Neural cell (in vitro differentiated cells): Measurements from ENCODE around the gene PLA2G15. TPM values are rescaled to one million over a fixed set of nuclear protein-coding genes. Genes with fewer than 3 reads are reported as not detected.

Experiments used
- H2AFZ ChIP-seq: fragments of 200-600, 300-800 bp; sonication (generic), shearing (Covaris generic); 2 replicates; pipeline ENCODE4 v1.6.0; 2014; ENCODE audit warnings: low read depth, mild to moderate bottlenecking, antibody characterized with exemption, low read length, moderate library complexity
- H3F3A ChIP-seq: fragments of 200-600 bp; shearing (Covaris generic); 2 replicates; pipeline ENCODE4 v1.6.1; 2016; ENCODE audit warnings: mild to moderate bottlenecking, moderate library complexity, mixed read lengths, antibody characterized with exemption, low read length; ENCODE audit not compliant: insufficient read depth, poor library complexity, severe bottlenecking
- H3K27ac ChIP-seq: fragments of 200-600, 300-800 bp; sonication (generic), shearing (Covaris generic); 2 replicates; pipeline ENCODE4 v1.5.1; 2014; ENCODE audit warnings: mild to moderate bottlenecking, low read length, moderate library complexity
- H3K27me3 ChIP-seq: fragments of 300-800, 200-600 bp; sonication (generic), shearing (Covaris generic); 2 replicates; pipeline ENCODE4 v1.6.0; 2014; ENCODE audit warnings: mild to moderate bottlenecking, low read depth, low read length, moderate library complexity; ENCODE audit not compliant: insufficient read depth
- H3K36me3 ChIP-seq: fragments of 300-800, 200-600 bp; sonication (generic), shearing (Covaris generic); 2 replicates; pipeline ENCODE4 v1.5.1; 2014; ENCODE audit warnings: mild to moderate bottlenecking, antibody characterized with exemption, low read length, moderate library complexity; ENCODE audit not compliant: insufficient read depth
- H3K4me2 ChIP-seq: fragments of 300-800, 200-600 bp; sonication (generic), shearing (Covaris generic); 2 replicates; pipeline ENCODE4 v1.6.0; 2014; ENCODE audit warnings: mild to moderate bottlenecking, low read length
- H3K4me3 ChIP-seq: fragments of 300-800, 200-600 bp; sonication (generic), shearing (Covaris generic); 2 replicates; pipeline ENCODE4 v1.5.1; 2014; ENCODE audit warnings: mild to moderate bottlenecking, low read length, moderate library complexity
- H3K79me2 ChIP-seq: fragments of 200-600 bp; shearing (Covaris generic); replicated peaks from 2 replicates; pipeline ENCODE4 v1.6.0; 2014; ENCODE audit warnings: mild to moderate bottlenecking, low read length, moderate library complexity; ENCODE audit not compliant: insufficient read depth
- H3K9ac ChIP-seq: fragments of 300-800, 200-600 bp; sonication (generic), shearing (Covaris generic); 2 replicates; pipeline ENCODE4 v1.6.1; 2016; ENCODE audit warnings: mild to moderate bottlenecking, low read length, mixed read lengths
- H3K9me2 ChIP-seq: fragments of 200-600 bp; shearing (Covaris generic); 2 replicates; pipeline ENCODE4 v1.6.1; 2016; ENCODE audit warnings: mild to moderate bottlenecking, low read length, mixed read lengths; ENCODE audit not compliant: insufficient read depth
- H3K9me3 ChIP-seq: fragments of 200-600, 300-800 bp; sonication (generic), shearing (Covaris generic); 2 replicates; pipeline ENCODE4 v1.6.1; 2016; ENCODE audit warnings: mild to moderate bottlenecking, mixed run types, low read length, moderate library complexity, mixed read lengths
- H4K20me1 ChIP-seq: fragments of 200-600 bp; shearing (Covaris generic); 2 replicates; pipeline ENCODE4 v1.6.1; 2016; ENCODE audit warnings: mild to moderate bottlenecking, mixed run types; ENCODE audit not compliant: insufficient read depth
- EP300 ChIP-seq: fragments of 450-650 bp; conservative IDR thresholded peaks from 2 replicates; pipeline ENCODE4 v1.6.1; 2014; ENCODE audit warnings: antibody characterized with exemption, mild to moderate bottlenecking, moderate library complexity; ENCODE audit not compliant: poor library complexity, severe bottlenecking
- EZH2 ChIP-seq: fragments of 200-600, 300-800 bp; shearing (Covaris generic), sonication (generic); IDR thresholded peaks from 2 replicates; pipeline ENCODE4 v1.6.1; 2014; ENCODE audit warnings: antibody characterized with exemption, low read length, borderline replicate concordance, mild to moderate bottlenecking; ENCODE audit not compliant: insufficient read depth, poor library complexity, severe bottlenecking
- MXI1 ChIP-seq: fragments of 450-650 bp; conservative IDR thresholded peaks from 2 replicates; pipeline ENCODE4 v1.6.1; 2014; ENCODE audit warnings: antibody characterized with exemption, mild to moderate bottlenecking; ENCODE audit not compliant: poor library complexity, severe bottlenecking
- POLR2AphosphoS5 ChIP-seq: IDR thresholded peaks from 2 replicates; pipeline ENCODE4 v1.6.1; 2012
- RAD21 ChIP-seq: fragments of 450-650 bp; conservative IDR thresholded peaks from 2 replicates; pipeline ENCODE4 v1.6.1; 2014; ENCODE audit warnings: antibody characterized with exemption, mild to moderate bottlenecking, moderate library complexity
- SMC3 ChIP-seq: fragments of 450-650 bp; conservative IDR thresholded peaks from 2 replicates; pipeline ENCODE4 v1.6.1; 2014; ENCODE audit warnings: antibody characterized with exemption, mild to moderate bottlenecking, moderate library complexity; ENCODE audit not compliant: poor library complexity
- TAF1 ChIP-seq: IDR thresholded peaks from 2 replicates; pipeline ENCODE4 v1.6.1; 2012; ENCODE audit warnings: low read depth
- polyA plus RNA-seq: library from polyadenylated mRNA; depleted of rRNA; stranded (reverse); fragments of >200 nt; gene quantifications from 2 replicates; pipeline ENCODE4 v1.2.3, GENCODE V29; 2014
- TF ChIP-seq, protein P1 (sequence below): fragments of 450-650 bp; IDR thresholded peaks from 2 replicates; pipeline ENCODE4 v1.5.1; 2014; ENCODE audit warnings: antibody characterized with exemption, mild to moderate bottlenecking, moderate library complexity; ENCODE audit not compliant: poor library complexity, severe bottlenecking
- TF ChIP-seq, protein P2 (sequence below): IDR thresholded peaks from 2 replicates; pipeline ENCODE4 v1.6.1; 2012; ENCODE audit warnings: borderline replicate concordance

The PLA2G15 gene
- polyA plus RNA-seq, 1 donor from 2014 or later = 19.6 TPM

DNA sequence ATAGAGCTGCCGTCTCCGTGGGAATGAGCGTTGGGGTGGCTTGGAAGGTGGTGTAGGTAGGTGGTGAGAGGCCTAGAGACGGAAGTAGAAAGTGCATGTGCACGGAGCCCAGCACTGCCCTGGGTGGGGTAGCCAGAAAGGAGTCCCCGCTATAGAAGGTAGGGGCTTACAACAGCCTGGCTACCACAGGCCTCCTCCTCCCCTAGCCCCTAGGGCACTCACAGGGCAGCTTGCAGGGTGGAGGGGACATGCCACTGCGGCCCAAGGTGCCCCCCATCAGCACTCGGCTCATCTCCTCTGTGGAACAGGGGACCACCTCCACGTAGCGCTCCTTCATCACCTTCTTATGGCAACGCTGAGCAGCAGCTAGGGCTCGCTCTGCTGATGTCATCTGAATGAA, 14.2 kb upstream of the PLA2G15 start:
- TF ChIP-seq SMC3 = no peak
- no peak for TF ChIP-seq POLR2AphosphoS5
- TF ChIP-seq EZH2 = no peak
- TF ChIP-seq, protein P1, sequence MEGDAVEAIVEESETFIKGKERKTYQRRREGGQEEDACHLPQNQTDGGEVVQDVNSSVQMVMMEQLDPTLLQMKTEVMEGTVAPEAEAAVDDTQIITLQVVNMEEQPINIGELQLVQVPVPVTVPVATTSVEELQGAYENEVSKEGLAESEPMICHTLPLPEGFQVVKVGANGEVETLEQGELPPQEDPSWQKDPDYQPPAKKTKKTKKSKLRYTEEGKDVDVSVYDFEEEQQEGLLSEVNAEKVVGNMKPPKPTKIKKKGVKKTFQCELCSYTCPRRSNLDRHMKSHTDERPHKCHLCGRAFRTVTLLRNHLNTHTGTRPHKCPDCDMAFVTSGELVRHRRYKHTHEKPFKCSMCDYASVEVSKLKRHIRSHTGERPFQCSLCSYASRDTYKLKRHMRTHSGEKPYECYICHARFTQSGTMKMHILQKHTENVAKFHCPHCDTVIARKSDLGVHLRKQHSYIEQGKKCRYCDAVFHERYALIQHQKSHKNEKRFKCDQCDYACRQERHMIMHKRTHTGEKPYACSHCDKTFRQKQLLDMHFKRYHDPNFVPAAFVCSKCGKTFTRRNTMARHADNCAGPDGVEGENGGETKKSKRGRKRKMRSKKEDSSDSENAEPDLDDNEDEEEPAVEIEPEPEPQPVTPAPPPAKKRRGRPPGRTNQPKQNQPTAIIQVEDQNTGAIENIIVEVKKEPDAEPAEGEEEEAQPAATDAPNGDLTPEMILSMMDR = no peak
- no peak for TF ChIP-seq TAF1
- TF ChIP-seq RAD21 = no peak
- TF ChIP-seq, protein P2, sequence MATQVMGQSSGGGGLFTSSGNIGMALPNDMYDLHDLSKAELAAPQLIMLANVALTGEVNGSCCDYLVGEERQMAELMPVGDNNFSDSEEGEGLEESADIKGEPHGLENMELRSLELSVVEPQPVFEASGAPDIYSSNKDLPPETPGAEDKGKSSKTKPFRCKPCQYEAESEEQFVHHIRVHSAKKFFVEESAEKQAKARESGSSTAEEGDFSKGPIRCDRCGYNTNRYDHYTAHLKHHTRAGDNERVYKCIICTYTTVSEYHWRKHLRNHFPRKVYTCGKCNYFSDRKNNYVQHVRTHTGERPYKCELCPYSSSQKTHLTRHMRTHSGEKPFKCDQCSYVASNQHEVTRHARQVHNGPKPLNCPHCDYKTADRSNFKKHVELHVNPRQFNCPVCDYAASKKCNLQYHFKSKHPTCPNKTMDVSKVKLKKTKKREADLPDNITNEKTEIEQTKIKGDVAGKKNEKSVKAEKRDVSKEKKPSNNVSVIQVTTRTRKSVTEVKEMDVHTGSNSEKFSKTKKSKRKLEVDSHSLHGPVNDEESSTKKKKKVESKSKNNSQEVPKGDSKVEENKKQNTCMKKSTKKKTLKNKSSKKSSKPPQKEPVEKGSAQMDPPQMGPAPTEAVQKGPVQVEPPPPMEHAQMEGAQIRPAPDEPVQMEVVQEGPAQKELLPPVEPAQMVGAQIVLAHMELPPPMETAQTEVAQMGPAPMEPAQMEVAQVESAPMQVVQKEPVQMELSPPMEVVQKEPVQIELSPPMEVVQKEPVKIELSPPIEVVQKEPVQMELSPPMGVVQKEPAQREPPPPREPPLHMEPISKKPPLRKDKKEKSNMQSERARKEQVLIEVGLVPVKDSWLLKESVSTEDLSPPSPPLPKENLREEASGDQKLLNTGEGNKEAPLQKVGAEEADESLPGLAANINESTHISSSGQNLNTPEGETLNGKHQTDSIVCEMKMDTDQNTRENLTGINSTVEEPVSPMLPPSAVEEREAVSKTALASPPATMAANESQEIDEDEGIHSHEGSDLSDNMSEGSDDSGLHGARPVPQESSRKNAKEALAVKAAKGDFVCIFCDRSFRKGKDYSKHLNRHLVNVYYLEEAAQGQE = no peak
- no peak for TF ChIP-seq EP300
- no peak for TF ChIP-seq MXI1

DNA sequence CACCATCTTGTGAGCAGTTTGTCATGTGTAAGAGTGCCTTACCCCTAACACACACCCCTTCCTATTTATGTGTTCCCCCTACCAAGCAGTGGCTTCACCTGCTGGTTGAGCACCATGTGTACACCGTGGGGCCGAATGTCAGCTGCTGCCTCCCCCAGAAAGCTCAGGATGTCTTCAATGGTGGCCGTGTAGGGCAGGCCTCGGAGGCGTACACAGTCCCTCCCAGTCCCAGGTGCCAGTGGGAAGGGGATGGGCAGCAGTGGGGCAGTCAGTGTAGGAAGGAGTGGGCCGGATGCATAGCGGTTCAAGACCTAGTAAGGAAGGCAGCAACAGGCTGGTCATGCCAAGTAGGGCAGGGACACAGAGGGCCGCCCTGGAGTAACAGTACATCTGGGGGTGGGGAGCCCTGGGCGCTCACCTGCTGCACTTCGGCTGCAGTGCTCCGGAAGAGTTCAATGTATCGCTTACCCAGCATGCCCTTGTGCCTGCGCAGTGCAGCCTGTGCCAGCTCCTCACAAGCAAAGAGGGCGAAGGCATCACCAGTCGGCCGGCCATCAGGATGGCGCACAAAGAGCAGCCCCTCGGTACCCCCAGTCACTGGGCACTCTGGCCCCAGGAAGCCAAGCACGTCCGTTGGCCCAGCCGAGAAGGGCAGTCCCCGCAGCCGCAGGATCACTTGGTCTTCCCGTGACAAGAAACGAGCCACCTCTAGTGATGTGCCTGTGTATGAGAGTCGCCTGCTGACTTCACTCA, 13.6 kb upstream of the PLA2G15 start:
- no peaks in the 10 kb centered on the region for H3K79me2 ChIP-seq
- no peak overlapping the region for H3K27ac ChIP-seq
- H3K4me2 ChIP-seq = no peak overlapping the region
- no peak overlapping the region for H3K4me3 ChIP-seq
- H3K9ac ChIP-seq = no peak overlapping the region
- TF ChIP-seq RAD21 (no peak), EP300 (no peak), POLR2AphosphoS5 (no peak), MXI1 (no peak), TAF1 (no peak), SMC3 (no peak), EZH2 (no peak)
- TF ChIP-seq, protein P1 = no peak
- TF ChIP-seq, protein P2 = no peak
- no peaks in the 10 kb centered on the region for H3K9me3 ChIP-seq
- H4K20me1 ChIP-seq = no peaks in the 10 kb centered on the region
- no peaks in the 10 kb centered on the region for H3F3A ChIP-seq
- no peaks in the 10 kb centered on the region for H3K36me3 ChIP-seq
- H2AFZ ChIP-seq = no peak overlapping the region
- peaks cover 33% of the 10 kb centered on the region for H3K27me3 ChIP-seq
- no peaks in the 10 kb centered on the region for H3K9me2 ChIP-seq

More for the DNA sequence above, 14.2 kb upstream of the PLA2G15 start:
- H3K79me2 ChIP-seq = no peaks in the 10 kb centered on the region
- H2AFZ ChIP-seq = no peak overlapping the region
- H3K27me3 ChIP-seq = peaks cover 27% of the 10 kb centered on the region
- H3K36me3 ChIP-seq = no peaks in the 10 kb centered on the region
- no peak overlapping the region for H3K4me3 ChIP-seq
- no peak overlapping the region for H3K27ac ChIP-seq
- no peak overlapping the region for H3K9ac ChIP-seq
- no peaks in the 10 kb centered on the region for H3K9me3 ChIP-seq
- H4K20me1 ChIP-seq = no peaks in the 10 kb centered on the region
- no peaks in the 10 kb centered on the region for H3F3A ChIP-seq
- H3K9me2 ChIP-seq = no peaks in the 10 kb centered on the region
- H3K4me2 ChIP-seq = no peak overlapping the region
